NK-92 (cell line): Measurements from ENCODE around the gene CD58.

Experiments used
- DNase-seq: peaks from one replicate; lab custom pipeline; 2025; ENCODE audit not compliant: unreplicated experiment; lab: John Stamatoyannopoulos, UW

CD58 gene

DNA sequence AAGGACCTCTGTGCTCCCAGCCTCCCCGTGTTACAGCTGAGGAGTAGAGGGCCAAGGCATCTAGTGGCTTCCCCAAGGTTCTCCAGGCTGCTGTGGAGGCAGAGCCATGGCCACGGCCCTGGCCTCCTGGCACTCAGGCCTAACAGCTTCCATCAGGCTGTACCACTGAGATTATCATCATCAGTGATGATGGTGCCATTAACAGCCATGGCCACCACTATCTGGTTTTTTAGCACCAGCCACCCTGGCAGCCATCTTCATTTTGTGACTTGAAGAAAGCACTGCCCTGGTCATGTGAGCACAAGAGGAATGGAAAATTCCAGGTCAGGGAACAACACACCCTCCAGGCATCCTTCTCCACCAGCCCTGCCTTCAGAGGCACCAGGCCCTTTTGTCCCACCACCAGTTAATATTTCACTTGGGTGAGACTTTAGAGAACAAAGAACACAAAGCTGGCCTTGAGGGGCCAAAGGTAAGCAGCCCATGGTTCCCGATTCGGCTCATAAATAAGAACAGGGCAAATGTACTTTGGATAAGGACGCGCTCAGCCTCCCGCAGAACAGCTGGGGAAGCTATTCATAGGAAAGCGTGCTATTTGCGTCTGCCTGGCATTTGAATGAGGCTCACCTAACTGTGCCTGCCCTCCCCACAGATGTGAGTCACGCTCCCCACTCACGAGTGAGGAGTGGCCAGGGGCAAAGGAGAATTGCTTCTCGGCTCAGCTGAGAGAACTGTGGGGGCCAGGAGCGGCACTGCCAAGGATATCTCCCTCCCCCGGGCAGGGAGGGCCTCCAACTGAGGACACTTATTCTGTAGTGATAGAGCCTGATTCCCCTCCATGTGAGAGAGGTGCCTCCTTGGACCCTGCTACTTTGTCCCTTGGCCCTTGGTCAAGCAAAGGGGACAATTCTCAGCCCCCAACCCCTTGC, 95.6 kb downstream of the CD58 start:
- DNase-seq: no peak

DNA sequence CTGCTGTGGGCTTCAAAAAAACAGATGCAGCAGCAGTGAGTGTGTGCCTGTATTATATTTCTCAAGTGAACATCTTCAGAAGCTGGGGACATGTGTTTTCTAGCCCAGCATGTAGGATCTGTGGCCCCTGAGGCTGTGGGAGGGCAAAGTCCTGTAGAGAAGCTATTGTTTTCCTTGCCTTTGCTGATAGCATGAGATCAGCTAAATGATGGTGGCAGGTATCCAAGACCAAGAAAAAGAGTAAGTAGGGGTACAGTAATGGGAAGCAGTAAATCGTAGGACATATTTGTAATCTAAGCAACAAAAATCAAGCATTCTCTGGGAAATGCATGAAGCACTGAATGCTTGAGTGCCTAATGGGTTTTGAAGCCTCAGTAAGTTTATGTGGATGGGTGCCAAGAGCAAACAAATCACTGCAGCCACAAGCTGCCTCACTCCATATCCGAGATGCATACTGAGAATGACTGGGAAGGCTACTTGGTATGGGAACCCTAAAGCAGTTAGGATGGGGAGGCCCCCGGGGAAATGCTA, 98.3 kb downstream of the CD58 start:
- DNase-seq: no peak

DNA sequence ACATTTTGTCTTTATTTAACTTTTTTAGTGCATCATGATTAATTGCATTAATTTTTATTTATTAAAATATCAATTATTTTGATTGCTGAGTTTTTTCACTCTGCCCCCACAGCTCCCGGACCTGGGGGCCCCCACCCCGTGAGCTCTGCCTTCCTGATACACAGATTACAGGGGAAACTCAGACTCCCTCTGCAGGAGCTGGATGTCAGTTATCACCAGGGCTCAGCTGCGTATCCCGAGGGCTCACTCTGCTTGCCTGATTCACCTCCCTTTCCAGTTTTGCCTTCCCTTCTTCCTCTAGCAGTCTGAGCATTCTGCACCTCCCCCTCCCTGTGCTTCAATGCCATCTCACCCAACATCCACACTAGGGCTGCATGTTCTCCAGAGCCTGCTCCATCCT, 99.6 kb downstream of the CD58 start:
- no peak for DNase-seq

DNA sequence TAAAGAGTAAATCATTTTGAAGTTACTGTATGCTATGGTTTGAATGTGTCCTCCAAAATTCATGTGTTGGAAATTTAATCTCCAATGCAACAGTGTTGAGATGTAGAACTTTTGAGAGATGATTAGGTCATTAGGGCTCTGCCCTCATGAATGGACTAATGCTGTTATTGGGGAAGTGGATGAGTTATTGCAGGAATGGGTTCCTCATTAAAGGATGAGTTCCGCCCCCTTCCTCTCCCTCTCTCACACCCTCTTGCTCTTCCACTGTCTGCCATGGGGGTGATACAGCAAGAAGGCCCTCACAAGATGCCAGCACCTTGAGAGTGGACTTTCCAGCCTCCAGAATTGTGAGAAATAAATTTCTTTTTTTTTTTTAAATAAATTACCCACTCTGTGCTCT, 100.2 kb downstream of the CD58 start:
- DNase-seq: no peak

DNA sequence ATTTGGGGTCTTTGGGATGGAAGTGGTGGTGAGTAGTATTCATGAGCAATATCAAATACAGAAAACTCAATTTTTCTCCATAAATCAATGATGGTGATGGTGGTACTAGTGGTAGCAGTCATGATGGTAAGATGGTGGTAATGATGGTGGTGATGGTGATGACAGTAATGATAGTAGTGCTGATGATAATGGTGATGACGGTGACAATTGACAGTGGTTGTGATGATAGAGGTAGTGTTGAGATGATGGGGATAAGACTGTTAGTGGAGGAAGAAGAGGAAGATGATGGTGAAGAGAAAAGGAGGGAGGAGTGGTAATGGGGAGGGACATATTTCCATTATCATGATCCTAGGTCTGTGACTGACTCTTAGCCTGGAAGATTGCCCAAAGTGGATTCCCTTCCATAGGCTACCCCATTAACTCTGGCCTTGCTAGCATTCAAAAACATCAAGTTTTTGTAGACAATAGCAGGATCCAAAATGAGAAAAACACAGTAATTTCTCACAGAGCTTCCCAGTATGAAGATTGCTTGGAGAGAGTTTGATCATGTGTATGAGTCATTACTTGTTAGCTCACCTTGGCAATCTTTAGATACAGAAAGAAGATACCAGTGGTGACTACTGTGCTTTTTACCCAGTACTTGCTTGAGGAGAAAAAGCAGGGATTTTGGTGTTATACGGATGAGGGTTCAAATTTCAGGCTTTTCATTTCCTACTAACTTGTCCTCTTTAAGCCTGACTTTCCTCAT, 103.8 kb downstream of the CD58 start:
- no peak for DNase-seq

DNA sequence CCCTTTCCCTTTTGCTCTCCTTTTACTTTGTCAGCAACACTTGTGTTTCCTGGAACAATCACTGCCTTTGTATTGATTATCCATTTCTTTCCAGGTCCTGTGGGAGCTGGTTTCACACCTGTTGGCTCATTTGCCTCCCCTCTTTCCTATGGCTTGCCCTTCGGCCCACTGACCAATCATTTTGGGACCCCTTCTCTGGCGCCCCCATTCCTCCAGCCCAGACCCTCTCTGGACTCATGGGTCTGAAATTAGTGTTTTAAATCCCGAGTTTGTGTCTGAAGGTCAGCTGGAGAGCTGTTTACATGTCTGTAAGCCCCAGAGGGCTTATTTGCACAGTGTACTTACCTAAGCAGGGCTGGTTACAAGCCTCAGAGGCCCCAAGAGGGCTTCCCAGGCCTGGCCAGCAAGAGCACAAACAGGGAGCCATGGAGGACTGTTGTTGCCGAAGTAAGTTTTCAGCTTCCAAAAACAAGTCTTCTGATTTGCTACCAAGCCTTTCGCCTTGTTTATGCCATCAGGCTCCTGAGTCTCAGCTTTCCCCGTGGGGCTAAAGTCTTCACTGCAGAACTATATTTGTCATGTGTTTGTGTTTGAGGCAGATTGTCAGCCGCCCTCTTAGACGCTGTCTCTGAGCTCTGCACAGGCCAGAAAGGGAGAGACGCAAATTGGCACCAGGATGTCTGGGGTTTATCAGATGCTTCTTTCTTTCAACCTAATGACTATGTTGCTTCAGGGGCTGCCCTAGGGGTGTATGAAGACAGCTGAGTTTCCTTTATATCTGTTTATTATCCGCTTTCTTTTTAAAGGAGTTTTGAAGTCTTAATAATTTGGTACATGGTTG, 104.8 kb downstream of the CD58 start:
- no peak for DNase-seq

DNA sequence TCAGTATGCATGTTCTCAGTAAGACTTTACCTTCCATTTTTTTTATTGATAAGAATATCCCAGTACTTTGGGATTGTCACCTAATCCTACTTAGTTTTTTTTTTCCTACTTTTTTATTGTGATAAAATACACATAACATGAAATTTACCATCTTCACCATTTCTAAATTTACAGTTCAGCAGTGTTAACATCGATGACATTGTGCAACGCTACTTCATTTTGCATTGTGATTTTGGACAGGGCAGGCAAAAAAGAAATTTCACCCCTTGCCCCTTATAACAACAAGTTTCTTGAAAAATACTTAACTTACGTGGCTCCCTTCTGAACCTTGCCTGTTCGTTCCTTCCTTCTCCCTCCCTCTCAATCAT, 105.4 kb downstream of the CD58 start:
- no peak for DNase-seq
